IMR-90 (cell line): Measurements from ENCODE around the gene TMPRSS6. TPM values are rescaled to one million over a fixed set of nuclear protein-coding genes. Genes with fewer than 3 reads are reported as not detected.

Source experiments
- ATAC-seq: fragments of 200-7000 bp; cut with Tn5 transposase; 2 replicates; pipeline ENCODE4 v1.9.1; 2020; ENCODE audit warnings: low read depth, mild to moderate bottlenecking, moderate library complexity
- BruUV-seq: library from RNA; stranded (reverse); fragments of 400-500 nt; replicated peaks from 2 replicates; lab custom pipeline; 2021; lab: Mats Ljungman, UMichigan
- CTCF ChIA-PET: fragments of 300-600 bp; formaldehyde crosslinking; extraction: SDS; loops from one replicate; lab custom pipeline; 2021; ENCODE audit warnings: antibody characterized with exemption; lab: Yijun Ruan, JAX
- POLR2A ChIA-PET: fragments of 300-600 bp; sonication (Branson Sonifier 250); formaldehyde crosslinking; loops from one replicate; lab custom pipeline; 2022; ENCODE audit warnings: antibody characterized with exemption; ENCODE audit not compliant: unreplicated experiment; lab: Charles Lee
- DNase-seq: peaks from one replicate; pipeline ENCODE4 v3.0.0; 2013
- H2AFZ ChIP-seq: replicated peaks from 2 replicates; pipeline ENCODE3; 2013; ENCODE audit warnings: low read length, mild to moderate bottlenecking; ENCODE audit not compliant: poor library complexity
- H2AK5ac ChIP-seq: 2 replicates; pipeline ENCODE4 v1.6.1; 2013; ENCODE audit warnings: low read depth, low read length, inconsistent platforms
- H2AK9ac ChIP-seq: replicated peaks from 2 replicates; pipeline ENCODE3; 2013; ENCODE audit warnings: mild to moderate bottlenecking, low read depth, low read length, moderate library complexity; ENCODE audit not compliant: poor library complexity
- H2BK120ac ChIP-seq: 2 replicates; pipeline ENCODE4 v1.6.1; 2013; ENCODE audit warnings: low read depth, low read length, inconsistent platforms
- H2BK15ac ChIP-seq: 3 replicates; pipeline ENCODE4 v1.6.1; 2013; ENCODE audit warnings: low read depth, low read length, inconsistent platforms
- H2BK20ac ChIP-seq: 2 replicates; pipeline ENCODE4 v1.6.1; 2013; ENCODE audit warnings: low read depth, mild to moderate bottlenecking, inconsistent platforms, low read length, moderate library complexity
- H2BK5ac ChIP-seq: 2 replicates; pipeline ENCODE4 v1.6.1; 2013; ENCODE audit warnings: mild to moderate bottlenecking, low read depth, low read length, inconsistent platforms; ENCODE audit not compliant: poor library complexity, severe bottlenecking
- H3K14ac ChIP-seq: replicated peaks from 2 replicates; pipeline ENCODE4 v1.6.1; 2013; ENCODE audit warnings: low read depth, low read length, inconsistent platforms
- H3K18ac ChIP-seq: 2 replicates; pipeline ENCODE4 v1.6.1; 2013; ENCODE audit warnings: low read depth, low read length, control low read depth
- H3K23ac ChIP-seq: 2 replicates; pipeline ENCODE4 v1.6.1; 2013; ENCODE audit warnings: low read depth, low read length, inconsistent platforms
- H3K27ac ChIP-seq: 2 replicates; pipeline ENCODE4 v1.5.1; 2013; ENCODE audit warnings: mild to moderate bottlenecking, control low read depth, low read length; ENCODE audit not compliant: insufficient read depth
- H3K27me3 ChIP-seq: 2 replicates; pipeline ENCODE4 v1.6.1; 2013; ENCODE audit warnings: low read length; ENCODE audit not compliant: control insufficient read depth, insufficient read depth
- H3K36me3 ChIP-seq: 2 replicates; pipeline ENCODE4 v1.6.1; 2013; ENCODE audit warnings: low read length, mixed read lengths; ENCODE audit not compliant: control insufficient read depth, insufficient read depth
- H3K4ac ChIP-seq: 2 replicates; pipeline ENCODE4 v1.6.1; 2013; ENCODE audit warnings: low read depth, low read length, inconsistent platforms
- H3K4me1 ChIP-seq: 2 replicates; pipeline ENCODE4 v1.6.1; 2013; ENCODE audit warnings: low read length, mixed read lengths; ENCODE audit not compliant: control insufficient read depth, insufficient read depth
- H3K4me2 ChIP-seq: 2 replicates; pipeline ENCODE4 v1.6.1; 2013; ENCODE audit warnings: low read depth, mild to moderate bottlenecking, control low read depth, low read length, moderate library complexity
- H3K4me3 ChIP-seq: 2 replicates; pipeline ENCODE4 v1.5.1; 2013; ENCODE audit warnings: low read depth, mild to moderate bottlenecking, control low read depth, low read length, moderate library complexity; ENCODE audit not compliant: insufficient read depth
- H3K56ac ChIP-seq: 2 replicates; pipeline ENCODE4 v1.6.1; 2013; ENCODE audit warnings: low read length, inconsistent platforms; ENCODE audit not compliant: insufficient read depth; ENCODE audit errors: extremely low read depth
- H3K79me1 ChIP-seq, 2 experiments: 2 replicates each; pipeline ENCODE4 v1.6.1; 2013; ENCODE audit warnings: low read length in 2 of 2, inconsistent platforms in 1 of 2, low read depth in 1 of 2
- H3K9ac ChIP-seq: 2 replicates; pipeline ENCODE4 v1.6.1; 2013; ENCODE audit warnings: low read depth, low read length, control low read depth
- H3K9me1 ChIP-seq: 2 replicates; pipeline ENCODE4 v1.6.1; 2013; ENCODE audit warnings: low read length, inconsistent platforms; ENCODE audit not compliant: insufficient read depth
- H3K9me3 ChIP-seq: 2 replicates; pipeline ENCODE4 v1.6.1; 2013; ENCODE audit warnings: low read length; ENCODE audit not compliant: control insufficient read depth, insufficient read depth
- H4K20me1 ChIP-seq: 2 replicates; pipeline ENCODE4 v1.6.1; 2013; ENCODE audit warnings: low read length, inconsistent platforms; ENCODE audit not compliant: insufficient read depth
- H4K5ac ChIP-seq: 2 replicates; pipeline ENCODE4 v1.6.1; 2013; ENCODE audit warnings: mild to moderate bottlenecking, low read depth, low read length, control low read depth
- H4K8ac ChIP-seq, 2 experiments: 2 replicates each; pipeline ENCODE4 v1.6.1; 2013; ENCODE audit warnings: low read depth in 2 of 2, low read length in 2 of 2, control low read depth in 1 of 2, inconsistent platforms in 1 of 2
- H4K91ac ChIP-seq: 2 replicates; pipeline ENCODE4 v1.6.1; 2013; ENCODE audit warnings: low read depth, low read length, inconsistent platforms; ENCODE audit not compliant: insufficient read depth
- BHLHE40 ChIP-seq: fragments of 150-350 bp; IDR thresholded peaks from 2 replicates; pipeline ENCODE4 v1.6.1; 2016; ENCODE audit warnings: mild to moderate bottlenecking, low read depth, low read length
- CEBPB ChIP-seq: IDR thresholded peaks from 2 replicates; pipeline ENCODE4 v1.6.1; 2012; ENCODE audit warnings: low read depth, low read length, improper control_type of control experiment
- CHD1 ChIP-seq: IDR thresholded peaks from 2 replicates; pipeline ENCODE4 v1.6.1; 2012; ENCODE audit warnings: low read depth, low read length, improper control_type of control experiment
- FOS ChIP-seq: fragments of 150-350 bp; IDR thresholded peaks from 2 replicates; pipeline ENCODE4 v1.6.1; 2016; ENCODE audit warnings: low read depth, low read length
- MAFK ChIP-seq: IDR thresholded peaks from 2 replicates; pipeline ENCODE4 v1.6.1; 2012; ENCODE audit warnings: low read depth, low read length, improper control_type of control experiment
- MAZ ChIP-seq: IDR thresholded peaks from 2 replicates; pipeline ENCODE4 v1.6.1; 2012; ENCODE audit warnings: low read depth, mild to moderate bottlenecking, low read length, improper control_type of control experiment, moderate library complexity, borderline replicate concordance
- MXI1 ChIP-seq: IDR thresholded peaks from 2 replicates; pipeline ENCODE4 v1.6.1; 2012; ENCODE audit warnings: low read depth, mild to moderate bottlenecking, low read length, moderate library complexity, borderline replicate concordance
- NFE2L2 ChIP-seq: fragments of 150-350 bp; IDR thresholded peaks from 2 replicates; pipeline ENCODE4 v1.6.1; 2016; ENCODE audit warnings: low read depth, mild to moderate bottlenecking, low read length
- POLR2A ChIP-seq: IDR thresholded peaks from 2 replicates; pipeline ENCODE4 v1.6.1; 2012; ENCODE audit warnings: mild to moderate bottlenecking, low read depth, low read length
- RAD21 ChIP-seq: IDR thresholded peaks from 2 replicates; pipeline ENCODE4 v1.6.1; 2012; ENCODE audit warnings: low read length, improper control_type of control experiment
- RCOR1 ChIP-seq: IDR thresholded peaks from 2 replicates; pipeline ENCODE4 v1.6.1; 2012; ENCODE audit warnings: mild to moderate bottlenecking, low read length, improper control_type of control experiment; ENCODE audit not compliant: insufficient replicate concordance
- RFX5 ChIP-seq: IDR thresholded peaks from 2 replicates; pipeline ENCODE4 v1.8.0; 2012; ENCODE audit warnings: low read depth, mild to moderate bottlenecking, low read length, moderate library complexity
- SMC3 ChIP-seq: fragments of 150-350 bp; IDR thresholded peaks from 2 replicates; pipeline ENCODE4 v1.6.1; 2016; ENCODE audit warnings: low read depth, mild to moderate bottlenecking, antibody characterized with exemption, low read length, moderate library complexity
- WGBS, 2 experiments: methylation state at CpG; one replicate each; pipeline versions ENCODE4 v1.1.5 to v1.1.7; 2013; ENCODE audit warnings: missing lambda C conversion rate in 2 of 2; ENCODE audit not compliant: insufficient read length in 1 of 2; ENCODE audit errors: extremely low coverage in 2 of 2; 5-methylcytosine and 5-hydroxymethylcytosine counted together
- dilution Hi-C: fragments of 300-500 bp; cut with HindIII; formaldehyde crosslinking; loops from one replicate; pipeline ENCODE4 v1.14.3; 2018; ENCODE audit warnings: low sequenced_read_pairs; ENCODE audit not compliant: unreplicated experiment
- in situ Hi-C: fragments of 300-500 bp; cut with MboI; formaldehyde crosslinking; loops from 3 replicates; pipeline ENCODE4 v1.14.3; 2019; ENCODE audit warnings: low sequenced_read_pairs, inconsistent platforms, mixed read lengths
- intact Hi-C: fragments of 100-400 bp; cut with micrococcal nuclease; formaldehyde crosslinking; loops from 2 replicates; pipeline ENCODE4 v1.10.0; 2022
- polyA plus RNA-seq, 3 experiments: library from polyadenylated mRNA; depleted of rRNA; stranded (reverse); fragments of >200 nt; gene quantifications; 2 replicates each; pipeline ENCODE4 v1.2.3, GENCODE V29; 2012; ENCODE audit warnings: low replicate concordance in 1 of 3
- total RNA-seq: library from RNA; depleted of rRNA; stranded (reverse); fragments of >200 nt; gene quantifications from 2 replicates; pipeline ENCODE4 v1.2.3, GENCODE V29; 2012
- TF ChIP-seq, protein P1 (sequence below): fragments of 150-350 bp; IDR thresholded peaks from 2 replicates; pipeline ENCODE4 v1.6.1; 2016; ENCODE audit warnings: low read depth, mild to moderate bottlenecking, low read length, moderate library complexity, borderline replicate concordance
- TF ChIP-seq, protein P2 (sequence below): conservative IDR thresholded peaks from 2 replicates; pipeline ENCODE4 v1.5.1; 2012; ENCODE audit warnings: mild to moderate bottlenecking, low read depth, low read length, improper control_type of control experiment
- TF ChIP-seq, protein P3 (sequence below): fragments of 150-350 bp; IDR thresholded peaks from 2 replicates; pipeline ENCODE4 v1.6.1; 2017; ENCODE audit warnings: mild to moderate bottlenecking, antibody characterized with exemption, low read length, low read depth

TMPRSS6 gene
- total and polyA plus RNA-seq, 2 of the 4 experiments (the other 2 are of a cell fraction): not detected

DNA sequence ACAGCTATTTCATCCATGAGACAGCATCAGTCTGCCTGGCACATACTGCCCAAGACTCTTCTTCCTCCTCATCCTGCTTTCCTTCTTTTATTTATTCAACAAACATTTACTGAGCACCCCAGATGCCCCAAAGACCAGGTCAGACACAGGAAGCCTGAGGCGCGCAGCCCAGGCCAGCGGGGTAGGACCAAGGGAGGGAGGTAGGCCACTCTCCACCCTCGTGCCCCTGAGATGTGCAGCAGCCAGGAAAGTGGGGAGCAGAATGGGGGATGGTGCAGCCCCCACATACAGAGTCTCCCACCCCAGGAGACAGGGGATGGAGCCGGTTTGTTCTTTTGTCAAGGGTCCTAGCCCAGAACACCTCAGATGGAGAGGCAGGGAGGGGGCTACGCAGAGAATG is 44.4 kb upstream of the TMPRSS6 start:
- H2AFZ ChIP-seq: no peak overlapping the region
- no peak overlapping the region for H3K14ac ChIP-seq
- no peak overlapping the region for H2BK120ac ChIP-seq
- no peak overlapping the region for H2BK5ac ChIP-seq
- peaks cover 4% of the 10 kb centered on the region for H3K9me3 ChIP-seq
- H4K91ac ChIP-seq: no peak overlapping the region
- no peak overlapping the region for H2BK20ac ChIP-seq
- H3K4me3 ChIP-seq: no peak overlapping the region
- TF ChIP-seq CHD1 (no peak), FOS (no peak), SMC3 (no peak), NFE2L2 (no peak), CEBPB (no peak), RFX5 (no peak), MAZ (no peak), RAD21 (no peak), POLR2A (no peak), RCOR1 (no peak), MAFK (no peak), BHLHE40 (no peak), MXI1 (no peak)
- TF ChIP-seq, protein P1, sequence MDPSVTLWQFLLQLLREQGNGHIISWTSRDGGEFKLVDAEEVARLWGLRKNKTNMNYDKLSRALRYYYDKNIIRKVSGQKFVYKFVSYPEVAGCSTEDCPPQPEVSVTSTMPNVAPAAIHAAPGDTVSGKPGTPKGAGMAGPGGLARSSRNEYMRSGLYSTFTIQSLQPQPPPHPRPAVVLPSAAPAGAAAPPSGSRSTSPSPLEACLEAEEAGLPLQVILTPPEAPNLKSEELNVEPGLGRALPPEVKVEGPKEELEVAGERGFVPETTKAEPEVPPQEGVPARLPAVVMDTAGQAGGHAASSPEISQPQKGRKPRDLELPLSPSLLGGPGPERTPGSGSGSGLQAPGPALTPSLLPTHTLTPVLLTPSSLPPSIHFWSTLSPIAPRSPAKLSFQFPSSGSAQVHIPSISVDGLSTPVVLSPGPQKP: no peak
- TF ChIP-seq, protein P2, sequence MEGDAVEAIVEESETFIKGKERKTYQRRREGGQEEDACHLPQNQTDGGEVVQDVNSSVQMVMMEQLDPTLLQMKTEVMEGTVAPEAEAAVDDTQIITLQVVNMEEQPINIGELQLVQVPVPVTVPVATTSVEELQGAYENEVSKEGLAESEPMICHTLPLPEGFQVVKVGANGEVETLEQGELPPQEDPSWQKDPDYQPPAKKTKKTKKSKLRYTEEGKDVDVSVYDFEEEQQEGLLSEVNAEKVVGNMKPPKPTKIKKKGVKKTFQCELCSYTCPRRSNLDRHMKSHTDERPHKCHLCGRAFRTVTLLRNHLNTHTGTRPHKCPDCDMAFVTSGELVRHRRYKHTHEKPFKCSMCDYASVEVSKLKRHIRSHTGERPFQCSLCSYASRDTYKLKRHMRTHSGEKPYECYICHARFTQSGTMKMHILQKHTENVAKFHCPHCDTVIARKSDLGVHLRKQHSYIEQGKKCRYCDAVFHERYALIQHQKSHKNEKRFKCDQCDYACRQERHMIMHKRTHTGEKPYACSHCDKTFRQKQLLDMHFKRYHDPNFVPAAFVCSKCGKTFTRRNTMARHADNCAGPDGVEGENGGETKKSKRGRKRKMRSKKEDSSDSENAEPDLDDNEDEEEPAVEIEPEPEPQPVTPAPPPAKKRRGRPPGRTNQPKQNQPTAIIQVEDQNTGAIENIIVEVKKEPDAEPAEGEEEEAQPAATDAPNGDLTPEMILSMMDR: no peak
- TF ChIP-seq, protein P3, sequence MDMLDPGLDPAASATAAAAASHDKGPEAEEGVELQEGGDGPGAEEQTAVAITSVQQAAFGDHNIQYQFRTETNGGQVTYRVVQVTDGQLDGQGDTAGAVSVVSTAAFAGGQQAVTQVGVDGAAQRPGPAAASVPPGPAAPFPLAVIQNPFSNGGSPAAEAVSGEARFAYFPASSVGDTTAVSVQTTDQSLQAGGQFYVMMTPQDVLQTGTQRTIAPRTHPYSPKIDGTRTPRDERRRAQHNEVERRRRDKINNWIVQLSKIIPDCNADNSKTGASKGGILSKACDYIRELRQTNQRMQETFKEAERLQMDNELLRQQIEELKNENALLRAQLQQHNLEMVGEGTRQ: no peak
- no peak overlapping the region for H3K4ac ChIP-seq
- H2AK5ac ChIP-seq: no peak overlapping the region
- intact Hi-C loops (no loop called here), dilution Hi-C loops (no loop called here), in situ Hi-C loops (no loop called here)
- no peak overlapping the region for H3K9ac ChIP-seq
- H3K4me1 ChIP-seq: no peaks in the 10 kb centered on the region
- no peak overlapping the region for H4K5ac ChIP-seq
- H2AK9ac ChIP-seq: no peak overlapping the region
- H3K23ac ChIP-seq: no peak overlapping the region
- H4K8ac ChIP-seq: no peak overlapping the region
- ATAC-seq (no peak), DNase-seq (no peak)
- H3K27me3 ChIP-seq: peaks cover 21% of the 10 kb centered on the region; the same call in 1 of the 2 replicates
- H4K20me1 ChIP-seq: no peaks in the 10 kb centered on the region
- POLR2A ChIA-PET: no interaction called here
- H3K4me2 ChIP-seq: no peak overlapping the region
- no peak overlapping the region for H2BK15ac ChIP-seq
- BruUV-seq: no TSS peak
- H3K56ac ChIP-seq: no peak overlapping the region
- H3K36me3 ChIP-seq: no peaks in the 10 kb centered on the region
- CTCF ChIA-PET: no interaction called here
- WGBS, 2 experiments: no CpG with 5 or more reads among the region's 6 CpGs
- peaks cover 2% of the 10 kb centered on the region; the same call in 1 of the 2 replicates for H3K9me1 ChIP-seq
- no peaks in the 10 kb centered on the region for H3K79me1 ChIP-seq
- H3K18ac ChIP-seq: no peak overlapping the region
- no peak overlapping the region for H3K27ac ChIP-seq
